ENCODE measurements around the gene ADGRD2.

GRCh38 chr9:124527781-124528180 is 77.5 kb downstream of the ADGRD2 start:
- TF ChIP-seq CTCF (conservative IDR thresholded peaks at IDR 0.05; ENCODE audit: low read depth, low read length) (no peak), EZH2 (IDR thresholded peaks at IDR 0.05; ENCODE audit: borderline replicate concordance, low read depth, low read length, poor library complexity, severe bottlenecking) (no peak)

Data from A673 (cell line).